GM12865 (cell line): ENCODE measurements around the gene MEOX1.

Experiments
- DNase-seq: peaks from one replicate; pipeline ENCODE4 v3.0.0; 2010; ENCODE audit warnings: low read depth
- H3K4me3 ChIP-seq: 2 replicates; pipeline ENCODE4 v1.5.1; 2011; ENCODE audit warnings: mild to moderate bottlenecking, low read depth, low read length, control low read depth
- CTCF ChIP-seq: IDR thresholded peaks from 2 replicates; pipeline ENCODE4 v1.5.1; 2011; ENCODE audit warnings: low read length, control low read depth, low read depth, inconsistent platforms; ENCODE audit not compliant: insufficient read depth; ENCODE audit errors: missing control alignments

Gene MEOX1

GRCh38 chr17:43671755-43672519 is 10.2 kb upstream of the MEOX1 start:
- no peak for TF ChIP-seq CTCF
- H3K4me3 ChIP-seq, result no peak overlapping the region
- DNase-seq, result no peak

- TF ChIP-seq CTCF, result no peak
- DNase-seq, result no peak
- no peak overlapping the region for H3K4me3 ChIP-seq
Observed at GRCh38 chr17:43671031-43671692, 9.4 kb upstream of the MEOX1 start.

- no peak for TF ChIP-seq CTCF
- no peak overlapping the region for H3K4me3 ChIP-seq
- no peak for DNase-seq
Observed at GRCh38 chr17:43670645-43671030, 8.9 kb upstream of the MEOX1 start.

GRCh38 chr17:43669971-43670644 is 8.4 kb upstream of the MEOX1 start:
- H3K4me3 ChIP-seq, result no peak overlapping the region
- no peak for DNase-seq
- TF ChIP-seq CTCF, result no peak

GRCh38 chr17:43667947-43668348 is 6.2 kb upstream of the MEOX1 start:
- TF ChIP-seq CTCF, result no peak
- no peak overlapping the region for H3K4me3 ChIP-seq
- no peak for DNase-seq

GRCh38 chr17:43667506-43667905 is 5.8 kb upstream of the MEOX1 start:
- no peak for DNase-seq
- TF ChIP-seq CTCF, result no peak
- H3K4me3 ChIP-seq, result no peak overlapping the region
